IMR-90 (cell line): ENCODE measurements around the gene ENOX1. TPM values are rescaled to one million over a fixed set of nuclear protein-coding genes. Genes with fewer than 3 reads are reported as not detected.

Experiments used
- ATAC-seq: fragments of 200-7000 bp; cut with Tn5 transposase; 2 replicates; pipeline ENCODE4 v1.9.1; 2020; ENCODE audit warnings: low read depth, mild to moderate bottlenecking, moderate library complexity
- BruUV-seq: library from RNA; stranded (reverse); fragments of 400-500 nt; replicated peaks from 2 replicates; lab custom pipeline; 2021; lab: Mats Ljungman, UMichigan
- CTCF ChIA-PET: fragments of 300-600 bp; formaldehyde crosslinking; extraction: SDS; loops from one replicate; lab custom pipeline; 2021; ENCODE audit warnings: antibody characterized with exemption; lab: Yijun Ruan, JAX
- POLR2A ChIA-PET: fragments of 300-600 bp; sonication (Branson Sonifier 250); formaldehyde crosslinking; loops from one replicate; lab custom pipeline; 2022; ENCODE audit warnings: antibody characterized with exemption; ENCODE audit not compliant: unreplicated experiment; lab: Charles Lee
- DNase-seq: peaks from one replicate; pipeline ENCODE4 v3.0.0; 2013
- H2AFZ ChIP-seq: replicated peaks from 2 replicates; pipeline ENCODE3; 2013; ENCODE audit warnings: low read length, mild to moderate bottlenecking; ENCODE audit not compliant: poor library complexity
- H2AK5ac ChIP-seq: 2 replicates; pipeline ENCODE4 v1.6.1; 2013; ENCODE audit warnings: low read depth, low read length, inconsistent platforms
- H2AK9ac ChIP-seq: replicated peaks from 2 replicates; pipeline ENCODE3; 2013; ENCODE audit warnings: mild to moderate bottlenecking, low read depth, low read length, moderate library complexity; ENCODE audit not compliant: poor library complexity
- H2BK120ac ChIP-seq: 2 replicates; pipeline ENCODE4 v1.6.1; 2013; ENCODE audit warnings: low read depth, low read length, inconsistent platforms
- H2BK15ac ChIP-seq: 3 replicates; pipeline ENCODE4 v1.6.1; 2013; ENCODE audit warnings: low read depth, low read length, inconsistent platforms
- H2BK20ac ChIP-seq: 2 replicates; pipeline ENCODE4 v1.6.1; 2013; ENCODE audit warnings: low read depth, mild to moderate bottlenecking, inconsistent platforms, low read length, moderate library complexity
- H2BK5ac ChIP-seq: 2 replicates; pipeline ENCODE4 v1.6.1; 2013; ENCODE audit warnings: mild to moderate bottlenecking, low read depth, low read length, inconsistent platforms; ENCODE audit not compliant: poor library complexity, severe bottlenecking
- H3K14ac ChIP-seq: replicated peaks from 2 replicates; pipeline ENCODE4 v1.6.1; 2013; ENCODE audit warnings: low read depth, low read length, inconsistent platforms
- H3K18ac ChIP-seq: 2 replicates; pipeline ENCODE4 v1.6.1; 2013; ENCODE audit warnings: low read depth, low read length, control low read depth
- H3K23ac ChIP-seq: 2 replicates; pipeline ENCODE4 v1.6.1; 2013; ENCODE audit warnings: low read depth, low read length, inconsistent platforms
- H3K27ac ChIP-seq: 2 replicates; pipeline ENCODE4 v1.5.1; 2013; ENCODE audit warnings: mild to moderate bottlenecking, control low read depth, low read length; ENCODE audit not compliant: insufficient read depth
- H3K27me3 ChIP-seq: 2 replicates; pipeline ENCODE4 v1.6.1; 2013; ENCODE audit warnings: low read length; ENCODE audit not compliant: control insufficient read depth, insufficient read depth
- H3K36me3 ChIP-seq: 2 replicates; pipeline ENCODE4 v1.6.1; 2013; ENCODE audit warnings: low read length, mixed read lengths; ENCODE audit not compliant: control insufficient read depth, insufficient read depth
- H3K4ac ChIP-seq: 2 replicates; pipeline ENCODE4 v1.6.1; 2013; ENCODE audit warnings: low read depth, low read length, inconsistent platforms
- H3K4me1 ChIP-seq: 2 replicates; pipeline ENCODE4 v1.6.1; 2013; ENCODE audit warnings: low read length, mixed read lengths; ENCODE audit not compliant: control insufficient read depth, insufficient read depth
- H3K4me2 ChIP-seq: 2 replicates; pipeline ENCODE4 v1.6.1; 2013; ENCODE audit warnings: low read depth, mild to moderate bottlenecking, control low read depth, low read length, moderate library complexity
- H3K4me3 ChIP-seq: 2 replicates; pipeline ENCODE4 v1.5.1; 2013; ENCODE audit warnings: low read depth, mild to moderate bottlenecking, control low read depth, low read length, moderate library complexity; ENCODE audit not compliant: insufficient read depth
- H3K56ac ChIP-seq: 2 replicates; pipeline ENCODE4 v1.6.1; 2013; ENCODE audit warnings: low read length, inconsistent platforms; ENCODE audit not compliant: insufficient read depth; ENCODE audit errors: extremely low read depth
- H3K79me1 ChIP-seq, 2 experiments: 2 replicates each; pipeline ENCODE4 v1.6.1; 2013; ENCODE audit warnings: low read length in 2 of 2, inconsistent platforms in 1 of 2, low read depth in 1 of 2
- H3K9ac ChIP-seq: 2 replicates; pipeline ENCODE4 v1.6.1; 2013; ENCODE audit warnings: low read depth, low read length, control low read depth
- H3K9me1 ChIP-seq: 2 replicates; pipeline ENCODE4 v1.6.1; 2013; ENCODE audit warnings: low read length, inconsistent platforms; ENCODE audit not compliant: insufficient read depth
- H3K9me3 ChIP-seq: 2 replicates; pipeline ENCODE4 v1.6.1; 2013; ENCODE audit warnings: low read length; ENCODE audit not compliant: control insufficient read depth, insufficient read depth
- H4K20me1 ChIP-seq: 2 replicates; pipeline ENCODE4 v1.6.1; 2013; ENCODE audit warnings: low read length, inconsistent platforms; ENCODE audit not compliant: insufficient read depth
- H4K5ac ChIP-seq: 2 replicates; pipeline ENCODE4 v1.6.1; 2013; ENCODE audit warnings: mild to moderate bottlenecking, low read depth, low read length, control low read depth
- H4K8ac ChIP-seq, 2 experiments: 2 replicates each; pipeline ENCODE4 v1.6.1; 2013; ENCODE audit warnings: low read depth in 2 of 2, low read length in 2 of 2, control low read depth in 1 of 2, inconsistent platforms in 1 of 2
- H4K91ac ChIP-seq: 2 replicates; pipeline ENCODE4 v1.6.1; 2013; ENCODE audit warnings: low read depth, low read length, inconsistent platforms; ENCODE audit not compliant: insufficient read depth
- BHLHE40 ChIP-seq: fragments of 150-350 bp; IDR thresholded peaks from 2 replicates; pipeline ENCODE4 v1.6.1; 2016; ENCODE audit warnings: mild to moderate bottlenecking, low read depth, low read length
- CEBPB ChIP-seq: IDR thresholded peaks from 2 replicates; pipeline ENCODE4 v1.6.1; 2012; ENCODE audit warnings: low read depth, low read length, improper control_type of control experiment
- CHD1 ChIP-seq: IDR thresholded peaks from 2 replicates; pipeline ENCODE4 v1.6.1; 2012; ENCODE audit warnings: low read depth, low read length, improper control_type of control experiment
- FOS ChIP-seq: fragments of 150-350 bp; IDR thresholded peaks from 2 replicates; pipeline ENCODE4 v1.6.1; 2016; ENCODE audit warnings: low read depth, low read length
- MAFK ChIP-seq: IDR thresholded peaks from 2 replicates; pipeline ENCODE4 v1.6.1; 2012; ENCODE audit warnings: low read depth, low read length, improper control_type of control experiment
- MAZ ChIP-seq: IDR thresholded peaks from 2 replicates; pipeline ENCODE4 v1.6.1; 2012; ENCODE audit warnings: low read depth, mild to moderate bottlenecking, low read length, improper control_type of control experiment, moderate library complexity, borderline replicate concordance
- MXI1 ChIP-seq: IDR thresholded peaks from 2 replicates; pipeline ENCODE4 v1.6.1; 2012; ENCODE audit warnings: low read depth, mild to moderate bottlenecking, low read length, moderate library complexity, borderline replicate concordance
- NFE2L2 ChIP-seq: fragments of 150-350 bp; IDR thresholded peaks from 2 replicates; pipeline ENCODE4 v1.6.1; 2016; ENCODE audit warnings: low read depth, mild to moderate bottlenecking, low read length
- POLR2A ChIP-seq: IDR thresholded peaks from 2 replicates; pipeline ENCODE4 v1.6.1; 2012; ENCODE audit warnings: mild to moderate bottlenecking, low read depth, low read length
- RAD21 ChIP-seq: IDR thresholded peaks from 2 replicates; pipeline ENCODE4 v1.6.1; 2012; ENCODE audit warnings: low read length, improper control_type of control experiment
- RCOR1 ChIP-seq: IDR thresholded peaks from 2 replicates; pipeline ENCODE4 v1.6.1; 2012; ENCODE audit warnings: mild to moderate bottlenecking, low read length, improper control_type of control experiment; ENCODE audit not compliant: insufficient replicate concordance
- RFX5 ChIP-seq: IDR thresholded peaks from 2 replicates; pipeline ENCODE4 v1.8.0; 2012; ENCODE audit warnings: low read depth, mild to moderate bottlenecking, low read length, moderate library complexity
- SMC3 ChIP-seq: fragments of 150-350 bp; IDR thresholded peaks from 2 replicates; pipeline ENCODE4 v1.6.1; 2016; ENCODE audit warnings: low read depth, mild to moderate bottlenecking, antibody characterized with exemption, low read length, moderate library complexity
- WGBS, 2 experiments: methylation state at CpG; one replicate each; pipeline versions ENCODE4 v1.1.5 to v1.1.7; 2013; ENCODE audit warnings: missing lambda C conversion rate in 2 of 2; ENCODE audit not compliant: insufficient read length in 1 of 2; ENCODE audit errors: extremely low coverage in 2 of 2; 5-methylcytosine and 5-hydroxymethylcytosine counted together
- dilution Hi-C: fragments of 300-500 bp; cut with HindIII; formaldehyde crosslinking; loops from one replicate; pipeline ENCODE4 v1.14.3; 2018; ENCODE audit warnings: low sequenced_read_pairs; ENCODE audit not compliant: unreplicated experiment
- in situ Hi-C: fragments of 300-500 bp; cut with MboI; formaldehyde crosslinking; loops from 3 replicates; pipeline ENCODE4 v1.14.3; 2019; ENCODE audit warnings: low sequenced_read_pairs, inconsistent platforms, mixed read lengths
- intact Hi-C: fragments of 100-400 bp; cut with micrococcal nuclease; formaldehyde crosslinking; loops from 2 replicates; pipeline ENCODE4 v1.10.0; 2022
- polyA plus RNA-seq, 3 experiments: library from polyadenylated mRNA; depleted of rRNA; stranded (reverse); fragments of >200 nt; gene quantifications; 2 replicates each; pipeline ENCODE4 v1.2.3, GENCODE V29; 2012; ENCODE audit warnings: low replicate concordance in 1 of 3
- total RNA-seq: library from RNA; depleted of rRNA; stranded (reverse); fragments of >200 nt; gene quantifications from 2 replicates; pipeline ENCODE4 v1.2.3, GENCODE V29; 2012
- TF ChIP-seq, protein P1 (sequence below): fragments of 150-350 bp; IDR thresholded peaks from 2 replicates; pipeline ENCODE4 v1.6.1; 2017; ENCODE audit warnings: mild to moderate bottlenecking, antibody characterized with exemption, low read length, low read depth
- TF ChIP-seq, protein P2 (sequence below): conservative IDR thresholded peaks from 2 replicates; pipeline ENCODE4 v1.5.1; 2012; ENCODE audit warnings: mild to moderate bottlenecking, low read depth, low read length, improper control_type of control experiment
- TF ChIP-seq, protein P3 (sequence below): fragments of 150-350 bp; IDR thresholded peaks from 2 replicates; pipeline ENCODE4 v1.6.1; 2016; ENCODE audit warnings: low read depth, mild to moderate bottlenecking, low read length, moderate library complexity, borderline replicate concordance

ENOX1 gene
- total and polyA plus RNA-seq, 2 of the 4 experiments (the other 2 are of a cell fraction) = 0.99 to 1.3 TPM

DNA sequence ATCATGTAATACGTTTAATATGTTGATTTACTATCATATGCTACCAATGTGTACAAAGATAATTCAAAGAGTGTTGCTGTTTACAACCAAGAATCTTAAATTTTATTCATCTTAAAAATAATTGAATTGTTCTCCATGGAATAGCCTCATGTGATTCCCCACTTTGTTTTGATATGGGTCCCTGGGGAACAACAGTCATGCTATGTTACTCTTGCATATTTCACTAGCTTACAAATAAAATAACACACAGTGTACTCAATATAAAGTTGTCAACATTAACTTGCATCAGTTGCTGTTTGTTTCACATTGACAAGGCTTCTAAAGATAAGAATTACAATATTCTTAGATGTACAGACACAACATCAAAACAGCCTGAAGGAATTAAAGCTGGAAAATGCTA, 2.3 kb downstream of the ENOX1 start:
- intact Hi-C loops = loop anchor here (10.0 kb wide), 2 partner anchors 220 to 390 kb away; no protein-coding TSS in a partner anchor
- in situ Hi-C loops = loop anchor here (25.0 kb wide), 1 partner anchor 1197 kb away; no protein-coding TSS in a partner anchor

More for the DNA sequence above, 2.3 kb downstream of the ENOX1 start:
- no peak overlapping the region for H4K8ac ChIP-seq
- no peak overlapping the region for H3K9ac ChIP-seq
- dilution Hi-C loops = no loop called here
- no peaks in the 10 kb centered on the region for H3K4me1 ChIP-seq
- H3K18ac ChIP-seq = no peak overlapping the region
- no peak overlapping the region for H2BK15ac ChIP-seq
- no peak overlapping the region for H3K14ac ChIP-seq
- no peak overlapping the region for H2BK20ac ChIP-seq
- H3K9me3 ChIP-seq = no peaks in the 10 kb centered on the region
- no peak overlapping the region for H2BK5ac ChIP-seq
- BruUV-seq = no TSS peak
- no peaks in the 10 kb centered on the region for H4K20me1 ChIP-seq
- H3K4ac ChIP-seq = no peak overlapping the region
- no peak overlapping the region for H3K56ac ChIP-seq
- ChIA-PET CTCF (no interaction called here), POLR2A (no interaction called here)
- H3K27ac ChIP-seq = no peak overlapping the region
- no peak overlapping the region for H2BK120ac ChIP-seq
- H3K79me1 ChIP-seq = no peaks in the 10 kb centered on the region
- ATAC-seq = no peak
- H2AFZ ChIP-seq = no peak overlapping the region
- no peak overlapping the region for H2AK5ac ChIP-seq
- TF ChIP-seq POLR2A (no peak), MAFK (no peak), RFX5 (no peak), SMC3 (no peak), FOS (no peak), MAZ (no peak), MXI1 (no peak), RAD21 (no peak), CEBPB (no peak), BHLHE40 (no peak), NFE2L2 (no peak), RCOR1 (no peak), CHD1 (no peak)
- TF ChIP-seq, protein P1, sequence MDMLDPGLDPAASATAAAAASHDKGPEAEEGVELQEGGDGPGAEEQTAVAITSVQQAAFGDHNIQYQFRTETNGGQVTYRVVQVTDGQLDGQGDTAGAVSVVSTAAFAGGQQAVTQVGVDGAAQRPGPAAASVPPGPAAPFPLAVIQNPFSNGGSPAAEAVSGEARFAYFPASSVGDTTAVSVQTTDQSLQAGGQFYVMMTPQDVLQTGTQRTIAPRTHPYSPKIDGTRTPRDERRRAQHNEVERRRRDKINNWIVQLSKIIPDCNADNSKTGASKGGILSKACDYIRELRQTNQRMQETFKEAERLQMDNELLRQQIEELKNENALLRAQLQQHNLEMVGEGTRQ = no peak
- TF ChIP-seq, protein P2, sequence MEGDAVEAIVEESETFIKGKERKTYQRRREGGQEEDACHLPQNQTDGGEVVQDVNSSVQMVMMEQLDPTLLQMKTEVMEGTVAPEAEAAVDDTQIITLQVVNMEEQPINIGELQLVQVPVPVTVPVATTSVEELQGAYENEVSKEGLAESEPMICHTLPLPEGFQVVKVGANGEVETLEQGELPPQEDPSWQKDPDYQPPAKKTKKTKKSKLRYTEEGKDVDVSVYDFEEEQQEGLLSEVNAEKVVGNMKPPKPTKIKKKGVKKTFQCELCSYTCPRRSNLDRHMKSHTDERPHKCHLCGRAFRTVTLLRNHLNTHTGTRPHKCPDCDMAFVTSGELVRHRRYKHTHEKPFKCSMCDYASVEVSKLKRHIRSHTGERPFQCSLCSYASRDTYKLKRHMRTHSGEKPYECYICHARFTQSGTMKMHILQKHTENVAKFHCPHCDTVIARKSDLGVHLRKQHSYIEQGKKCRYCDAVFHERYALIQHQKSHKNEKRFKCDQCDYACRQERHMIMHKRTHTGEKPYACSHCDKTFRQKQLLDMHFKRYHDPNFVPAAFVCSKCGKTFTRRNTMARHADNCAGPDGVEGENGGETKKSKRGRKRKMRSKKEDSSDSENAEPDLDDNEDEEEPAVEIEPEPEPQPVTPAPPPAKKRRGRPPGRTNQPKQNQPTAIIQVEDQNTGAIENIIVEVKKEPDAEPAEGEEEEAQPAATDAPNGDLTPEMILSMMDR = no peak
- TF ChIP-seq, protein P3, sequence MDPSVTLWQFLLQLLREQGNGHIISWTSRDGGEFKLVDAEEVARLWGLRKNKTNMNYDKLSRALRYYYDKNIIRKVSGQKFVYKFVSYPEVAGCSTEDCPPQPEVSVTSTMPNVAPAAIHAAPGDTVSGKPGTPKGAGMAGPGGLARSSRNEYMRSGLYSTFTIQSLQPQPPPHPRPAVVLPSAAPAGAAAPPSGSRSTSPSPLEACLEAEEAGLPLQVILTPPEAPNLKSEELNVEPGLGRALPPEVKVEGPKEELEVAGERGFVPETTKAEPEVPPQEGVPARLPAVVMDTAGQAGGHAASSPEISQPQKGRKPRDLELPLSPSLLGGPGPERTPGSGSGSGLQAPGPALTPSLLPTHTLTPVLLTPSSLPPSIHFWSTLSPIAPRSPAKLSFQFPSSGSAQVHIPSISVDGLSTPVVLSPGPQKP = no peak
- H4K91ac ChIP-seq = no peak overlapping the region
- no peak overlapping the region for H3K4me2 ChIP-seq
- no peaks in the 10 kb centered on the region for H3K9me1 ChIP-seq
- no peak overlapping the region for H3K4me3 ChIP-seq
- peaks cover 2% of the 10 kb centered on the region; the same call in 1 of the 2 replicates for H3K27me3 ChIP-seq
- H2AK9ac ChIP-seq = no peak overlapping the region
- no CpG with 5 or more reads among the region's 1 CpG for WGBS, 2 experiments
- DNase-seq = no peak
- H3K36me3 ChIP-seq = no peaks in the 10 kb centered on the region
- no peak overlapping the region for H3K23ac ChIP-seq
- H4K5ac ChIP-seq = no peak overlapping the region
